AG04450 (cell line): ENCODE data around the gene MTUS2. TPM values are rescaled to one million over a fixed set of nuclear protein-coding genes. Genes with fewer than 3 reads are reported as not detected.

Experiments
- CTCF ChIA-PET: fragments of 300-600, 350-600 bp; formaldehyde crosslinking; extraction: SDS; loops from one replicate; lab custom pipeline; 2022; ENCODE audit warnings: antibody characterized with exemption, inconsistent platforms; lab: Charles Lee
- POLR2A ChIA-PET: fragments of 350-600 bp; formaldehyde crosslinking; extraction: SDS; loops from one replicate; lab custom pipeline; 2021; ENCODE audit warnings: antibody characterized with exemption, inconsistent platforms; lab: Yijun Ruan, JAX
- DNase-seq: peaks from one replicate; pipeline ENCODE4 v3.0.0-alpha.2; 2011; ENCODE audit warnings: low read depth, low spot score
- H3K27ac ChIP-seq: one replicate; pipeline ENCODE4 v1.5.1; 2012; ENCODE audit warnings: low read depth, low read length, control low read depth
- H3K27me3 ChIP-seq: one replicate; pipeline ENCODE4 v1.6.0; 2012; ENCODE audit warnings: low read length; ENCODE audit not compliant: control insufficient read depth, insufficient read depth
- H3K4me3 ChIP-seq: 2 replicates; pipeline ENCODE4 v1.5.1; 2011; ENCODE audit warnings: mild to moderate bottlenecking, low read depth, low read length, control low read depth
- H3K9me3 ChIP-seq: 2 replicates; pipeline ENCODE4 v1.5.1; 2012; ENCODE audit warnings: low read length; ENCODE audit not compliant: control insufficient read depth, insufficient read depth
- CTCF ChIP-seq: IDR thresholded peaks from 2 replicates; pipeline ENCODE4 v1.5.1; 2011; ENCODE audit warnings: low read depth, low read length, control low read depth, inconsistent platforms
- polyA plus RNA-seq: library from polyadenylated mRNA; depleted of rRNA; stranded (reverse); fragments of >200 nt; gene quantifications from 2 replicates; pipeline ENCODE4 v1.2.3, GENCODE V29; 2011

Gene MTUS2
- polyA plus RNA-seq, 1 experiment = 0.02 TPM

DNA sequence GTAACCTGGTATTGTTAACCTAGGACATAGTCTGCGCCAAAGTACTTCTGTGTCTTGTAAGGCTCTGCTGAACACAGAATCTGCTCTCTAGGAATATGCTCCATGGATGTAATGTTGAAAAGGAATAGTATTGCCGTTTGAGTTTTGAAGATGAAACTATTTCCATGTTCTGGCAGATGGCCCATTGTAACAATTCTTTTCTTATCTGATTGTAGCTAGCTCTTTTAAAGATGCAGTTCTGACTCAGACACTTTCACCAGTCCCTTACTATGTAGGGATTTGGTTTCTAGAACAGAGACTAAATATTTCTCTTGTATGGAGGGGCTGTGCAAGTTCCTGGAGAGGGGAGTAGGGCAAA lies 185.6 kb downstream of the MTUS2 start:
- POLR2A ChIA-PET = no interaction called here

GRCh38 chr13:29006359-29006850 lies 186.3 kb downstream of the MTUS2 start:
- H3K4me3 ChIP-seq = no peak overlapping the region
- CTCF ChIA-PET = no interaction called here
- peaks cover 30% of the 10 kb centered on the region for H3K9me3 ChIP-seq
- H3K27ac ChIP-seq = no peak overlapping the region
- POLR2A ChIA-PET = no interaction called here
- TF ChIP-seq CTCF = no peak
- H3K27me3 ChIP-seq = no peaks in the 10 kb centered on the region
- DNase-seq = no peak

More for the DNA sequence above, 185.6 kb downstream of the MTUS2 start:
- H3K9me3 ChIP-seq = peaks cover 36% of the 10 kb centered on the region
- H3K27ac ChIP-seq = no peak overlapping the region
- CTCF ChIA-PET = no interaction called here
- H3K4me3 ChIP-seq = no peak overlapping the region
- no peaks in the 10 kb centered on the region for H3K27me3 ChIP-seq
- TF ChIP-seq CTCF = no peak
- DNase-seq = no peak

GRCh38 chr13:29008296-29008695 lies 188.2 kb downstream of the MTUS2 start:
- no peak overlapping the region for H3K4me3 ChIP-seq
- no peak for DNase-seq
- H3K27me3 ChIP-seq = no peaks in the 10 kb centered on the region
- ChIA-PET POLR2A (no interaction called here), CTCF (no interaction called here)
- H3K9me3 ChIP-seq = peaks cover 38% of the 10 kb centered on the region
- no peak overlapping the region for H3K27ac ChIP-seq
- no peak for TF ChIP-seq CTCF

- Histone ChIP-seq H3K27ac (no peak overlapping the region), H3K27me3 (no peaks in the 10 kb centered on the region), H3K4me3 (no peak overlapping the region), H3K9me3 (peaks cover 19% of the 10 kb centered on the region)
- no peak for TF ChIP-seq CTCF
- POLR2A ChIA-PET = no interaction called here
- CTCF ChIA-PET = no interaction called here
- DNase-seq = no peak
Measured at GRCh38 chr13:29020314-29020713, 200.2 kb downstream of the MTUS2 start.

DNA sequence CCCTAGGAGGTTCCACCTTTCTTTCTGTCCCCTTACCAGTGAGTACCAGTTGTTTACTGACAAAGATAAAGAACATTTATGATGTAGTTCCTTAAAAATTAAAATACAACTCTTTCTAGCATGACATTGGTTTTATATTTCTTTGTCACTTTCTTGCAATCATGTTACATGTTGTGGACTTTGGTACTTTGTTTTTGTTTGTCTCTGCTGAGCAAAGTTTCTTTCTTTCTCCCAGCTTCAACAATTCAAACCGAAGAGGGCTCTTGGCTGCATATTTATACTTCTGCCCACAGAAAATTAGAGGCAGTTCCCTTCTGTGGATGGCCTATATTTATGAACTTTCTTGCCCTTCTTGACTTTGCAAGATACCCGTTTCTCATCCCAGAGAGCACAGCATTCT lies 201.2 kb downstream of the MTUS2 start:
- no peak for TF ChIP-seq CTCF
- ChIA-PET POLR2A (no interaction called here), CTCF (no interaction called here)

More for the DNA sequence above, 201.2 kb downstream of the MTUS2 start:
- H3K27me3 ChIP-seq = no peaks in the 10 kb centered on the region
- H3K4me3 ChIP-seq = no peak overlapping the region
- H3K9me3 ChIP-seq = peaks cover 25% of the 10 kb centered on the region
- no peak overlapping the region for H3K27ac ChIP-seq
- no peak for DNase-seq
